Measurements from ENCODE around the gene SRPK2.
A peak's percentile ranks its signal among the peaks of the same experiment; 100 is the strongest.

The SRPK2 gene

DNA sequence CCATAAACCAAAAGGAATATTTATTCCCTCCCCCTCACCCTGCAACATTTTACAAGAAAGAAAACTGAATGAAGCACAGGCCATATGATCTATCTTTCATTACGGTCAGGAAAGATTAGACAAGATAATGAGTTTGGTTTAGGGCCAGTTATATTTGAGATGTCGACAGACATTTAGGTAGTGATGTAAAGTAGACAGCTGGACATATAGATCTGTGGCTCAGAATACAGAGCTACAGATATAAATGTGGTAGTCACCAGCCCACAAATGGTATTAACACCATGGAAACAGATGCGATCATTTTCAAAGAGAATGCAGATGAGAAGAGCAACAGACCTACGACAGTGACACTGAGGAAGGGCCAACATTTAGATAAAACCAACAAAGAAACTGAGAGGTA is 142.5 kb downstream of the SRPK2 start:
- CTCF ChIA-PET: no interaction called here
- POLR2A ChIA-PET: no interaction called here
- H3K4me3 ChIP-seq (ENCODE audit: low read depth, low read length): no peak overlapping the region

More for the DNA sequence above, 142.5 kb downstream of the SRPK2 start:
- no peaks in the 10 kb centered on the region for H3K36me3 ChIP-seq (ENCODE audit: control insufficient read depth in 2 of 2, insufficient read depth in 1 of 2, low read length in 2 of 2)
- no peak for TF ChIP-seq HOXC10 (CRISPR knock-in tag; IDR thresholded peaks at IDR 0.05)
- no peak for TF ChIP-seq YY2 (tag by site-specific recombination; IDR thresholded peaks at IDR 0.05)
- TF ChIP-seq, protein P1, sequence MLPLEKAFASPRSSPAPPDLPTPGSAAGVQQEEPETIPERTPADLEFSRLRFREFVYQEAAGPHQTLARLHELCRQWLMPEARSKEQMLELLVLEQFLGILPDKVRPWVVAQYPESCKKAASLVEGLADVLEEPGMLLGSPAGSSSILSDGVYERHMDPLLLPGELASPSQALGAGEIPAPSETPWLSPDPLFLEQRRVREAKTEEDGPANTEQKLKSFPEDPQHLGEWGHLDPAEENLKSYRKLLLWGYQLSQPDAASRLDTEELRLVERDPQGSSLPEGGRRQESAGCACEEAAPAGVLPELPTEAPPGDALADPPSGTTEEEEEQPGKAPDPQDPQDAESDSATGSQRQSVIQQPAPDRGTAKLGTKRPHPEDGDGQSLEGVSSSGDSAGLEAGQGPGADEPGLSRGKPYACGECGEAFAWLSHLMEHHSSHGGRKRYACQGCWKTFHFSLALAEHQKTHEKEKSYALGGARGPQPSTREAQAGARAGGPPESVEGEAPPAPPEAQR (tag by site-specific recombination; IDR thresholded peaks at IDR 0.05): no peak
- TF ChIP-seq ZNF585B (tag by site-specific recombination; IDR thresholded peaks at IDR 0.05): no peak
- TF ChIP-seq ZNF785 (tag by site-specific recombination; IDR thresholded peaks at IDR 0.05): no peak
- no peak for TF ChIP-seq ZNF133 (tag by site-specific recombination; IDR thresholded peaks at IDR 0.05)
- TF ChIP-seq HOXA7 (CRISPR knock-in tag; IDR thresholded peaks at IDR 0.05; ENCODE audit: borderline replicate concordance): no peak
- TF ChIP-seq, protein P2, sequence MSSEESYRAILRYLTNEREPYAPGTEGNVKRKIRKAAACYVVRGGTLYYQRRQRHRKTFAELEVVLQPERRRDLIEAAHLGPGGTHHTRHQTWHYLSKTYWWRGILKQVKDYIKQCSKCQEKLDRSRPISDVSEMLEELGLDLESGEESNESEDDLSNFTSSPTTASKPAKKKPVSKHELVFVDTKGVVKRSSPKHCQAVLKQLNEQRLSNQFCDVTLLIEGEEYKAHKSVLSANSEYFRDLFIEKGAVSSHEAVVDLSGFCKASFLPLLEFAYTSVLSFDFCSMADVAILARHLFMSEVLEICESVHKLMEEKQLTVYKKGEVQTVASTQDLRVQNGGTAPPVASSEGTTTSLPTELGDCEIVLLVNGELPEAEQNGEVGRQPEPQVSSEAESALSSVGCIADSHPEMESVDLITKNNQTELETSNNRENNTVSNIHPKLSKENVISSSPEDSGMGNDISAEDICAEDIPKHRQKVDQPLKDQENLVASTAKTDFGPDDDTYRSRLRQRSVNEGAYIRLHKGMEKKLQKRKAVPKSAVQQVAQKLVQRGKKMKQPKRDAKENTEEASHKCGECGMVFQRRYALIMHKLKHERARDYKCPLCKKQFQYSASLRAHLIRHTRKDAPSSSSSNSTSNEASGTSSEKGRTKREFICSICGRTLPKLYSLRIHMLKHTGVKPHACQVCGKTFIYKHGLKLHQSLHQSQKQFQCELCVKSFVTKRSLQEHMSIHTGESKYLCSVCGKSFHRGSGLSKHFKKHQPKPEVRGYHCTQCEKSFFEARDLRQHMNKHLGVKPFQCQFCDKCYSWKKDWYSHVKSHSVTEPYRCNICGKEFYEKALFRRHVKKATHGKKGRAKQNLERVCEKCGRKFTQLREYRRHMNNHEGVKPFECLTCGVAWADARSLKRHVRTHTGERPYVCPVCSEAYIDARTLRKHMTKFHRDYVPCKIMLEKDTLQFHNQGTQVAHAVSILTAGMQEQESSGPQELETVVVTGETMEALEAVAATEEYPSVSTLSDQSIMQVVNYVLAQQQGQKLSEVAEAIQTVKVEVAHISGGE (tag by site-specific recombination; conservative IDR thresholded peaks at IDR 0.05; ENCODE audit: low read depth): no peak
- TF ChIP-seq, protein P3, sequence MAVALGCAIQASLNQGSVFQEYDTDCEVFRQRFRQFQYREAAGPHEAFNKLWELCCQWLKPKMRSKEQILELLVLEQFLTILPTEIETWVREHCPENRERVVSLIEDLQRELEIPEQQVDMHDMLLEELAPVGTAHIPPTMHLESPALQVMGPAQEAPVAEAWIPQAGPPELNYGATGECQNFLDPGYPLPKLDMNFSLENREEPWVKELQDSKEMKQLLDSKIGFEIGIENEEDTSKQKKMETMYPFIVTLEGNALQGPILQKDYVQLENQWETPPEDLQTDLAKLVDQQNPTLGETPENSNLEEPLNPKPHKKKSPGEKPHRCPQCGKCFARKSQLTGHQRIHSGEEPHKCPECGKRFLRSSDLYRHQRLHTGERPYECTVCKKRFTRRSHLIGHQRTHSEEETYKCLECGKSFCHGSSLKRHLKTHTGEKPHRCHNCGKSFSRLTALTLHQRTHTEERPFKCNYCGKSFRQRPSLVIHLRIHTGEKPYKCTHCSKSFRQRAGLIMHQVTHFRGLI (tag by site-specific recombination; IDR thresholded peaks at IDR 0.05): no peak
- no peak for TF ChIP-seq ZNF670 (tag by site-specific recombination; IDR thresholded peaks at IDR 0.05; ENCODE audit: low read depth)
- TF ChIP-seq, protein P4, sequence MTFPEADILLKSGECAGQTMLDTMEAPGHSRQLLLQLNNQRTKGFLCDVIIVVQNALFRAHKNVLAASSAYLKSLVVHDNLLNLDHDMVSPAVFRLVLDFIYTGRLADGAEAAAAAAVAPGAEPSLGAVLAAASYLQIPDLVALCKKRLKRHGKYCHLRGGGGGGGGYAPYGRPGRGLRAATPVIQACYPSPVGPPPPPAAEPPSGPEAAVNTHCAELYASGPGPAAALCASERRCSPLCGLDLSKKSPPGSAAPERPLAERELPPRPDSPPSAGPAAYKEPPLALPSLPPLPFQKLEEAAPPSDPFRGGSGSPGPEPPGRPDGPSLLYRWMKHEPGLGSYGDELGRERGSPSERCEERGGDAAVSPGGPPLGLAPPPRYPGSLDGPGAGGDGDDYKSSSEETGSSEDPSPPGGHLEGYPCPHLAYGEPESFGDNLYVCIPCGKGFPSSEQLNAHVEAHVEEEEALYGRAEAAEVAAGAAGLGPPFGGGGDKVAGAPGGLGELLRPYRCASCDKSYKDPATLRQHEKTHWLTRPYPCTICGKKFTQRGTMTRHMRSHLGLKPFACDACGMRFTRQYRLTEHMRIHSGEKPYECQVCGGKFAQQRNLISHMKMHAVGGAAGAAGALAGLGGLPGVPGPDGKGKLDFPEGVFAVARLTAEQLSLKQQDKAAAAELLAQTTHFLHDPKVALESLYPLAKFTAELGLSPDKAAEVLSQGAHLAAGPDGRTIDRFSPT (tag by site-specific recombination; IDR thresholded peaks at IDR 0.05): no peak
- TF ChIP-seq IKZF3 (tag by site-specific recombination; IDR thresholded peaks at IDR 0.05): 0 out of 2 replicates have a peak, but pooled peaks have one; percentile 5
- TF ChIP-seq, protein P5, sequence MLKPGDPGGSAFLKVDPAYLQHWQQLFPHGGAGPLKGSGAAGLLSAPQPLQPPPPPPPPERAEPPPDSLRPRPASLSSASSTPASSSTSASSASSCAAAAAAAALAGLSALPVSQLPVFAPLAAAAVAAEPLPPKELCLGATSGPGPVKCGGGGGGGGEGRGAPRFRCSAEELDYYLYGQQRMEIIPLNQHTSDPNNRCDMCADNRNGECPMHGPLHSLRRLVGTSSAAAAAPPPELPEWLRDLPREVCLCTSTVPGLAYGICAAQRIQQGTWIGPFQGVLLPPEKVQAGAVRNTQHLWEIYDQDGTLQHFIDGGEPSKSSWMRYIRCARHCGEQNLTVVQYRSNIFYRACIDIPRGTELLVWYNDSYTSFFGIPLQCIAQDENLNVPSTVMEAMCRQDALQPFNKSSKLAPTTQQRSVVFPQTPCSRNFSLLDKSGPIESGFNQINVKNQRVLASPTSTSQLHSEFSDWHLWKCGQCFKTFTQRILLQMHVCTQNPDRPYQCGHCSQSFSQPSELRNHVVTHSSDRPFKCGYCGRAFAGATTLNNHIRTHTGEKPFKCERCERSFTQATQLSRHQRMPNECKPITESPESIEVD (tag by site-specific recombination; IDR thresholded peaks at IDR 0.05): no peak; the same call in 1 of the 2 replicates
- TF ChIP-seq ZNF16 (tag by site-specific recombination; IDR thresholded peaks at IDR 0.05; ENCODE audit: low read depth): no peak
- 0 out of 2 replicates have a peak, but pooled peaks have one; percentile 53 for TF ChIP-seq ZBTB17 (tag by site-specific recombination; IDR thresholded peaks at IDR 0.05)
- 0 out of 2 replicates have a peak, but pooled peaks have one; percentile 12 for TF ChIP-seq ZNF629 (tag by site-specific recombination; IDR thresholded peaks at IDR 0.05)
- TF ChIP-seq BCL11A (tag by site-specific recombination; IDR thresholded peaks at IDR 0.05; ENCODE audit: low read depth): no peak
- H3K9me3 ChIP-seq (ENCODE audit: control insufficient read depth, insufficient read depth, low read depth, low read length): no peaks in the 10 kb centered on the region
- no peak overlapping the region for H3K27ac ChIP-seq (ENCODE audit: extremely low read depth, low read depth, low read length)
- H3K4me1 ChIP-seq (ENCODE audit: control insufficient read depth, insufficient read depth, low read length): peaks cover 14% of the 10 kb centered on the region

Measured in HEK293 (cell line).